Measurements from ENCODE around the gene TTLL5.

Gene TTLL5

GRCh38 chr14:75967866-75968265 is 306.8 kb downstream of the TTLL5 start:
- Histone ChIP-seq H3K27ac (no peak overlapping the region), H3K79me2 (ENCODE audit: insufficient read depth, low read depth) (no peaks in the 10 kb centered on the region), H3K36me3 (ENCODE audit: insufficient read depth) (no peaks in the 10 kb centered on the region), H3K4me2 (no peak overlapping the region), H3K4me1 (ENCODE audit: low read depth, poor library complexity, severe bottlenecking) (no peaks in the 10 kb centered on the region), H3K27me3 (ENCODE audit: insufficient read depth, low read depth) (no peaks in the 10 kb centered on the region), H4K20me1 (ENCODE audit: insufficient read depth) (no peaks in the 10 kb centered on the region), H2AFZ (ENCODE audit: low read depth) (no peak overlapping the region), H3K4me3 (IDR thresholded peaks at IDR 0.05; ENCODE audit: insufficient read depth, low read depth, low read length) (no peak overlapping the region), H3K9ac (no peak overlapping the region)
- no peak for TF ChIP-seq CTCF (conservative IDR thresholded peaks at IDR 0.05; ENCODE audit: low read depth, low read length)

GRCh38 chr14:75968456-75968855 is 307.4 kb downstream of the TTLL5 start:
- Histone ChIP-seq H3K27me3 (ENCODE audit: insufficient read depth, low read depth) (no peaks in the 10 kb centered on the region), H3K36me3 (ENCODE audit: insufficient read depth) (no peaks in the 10 kb centered on the region), H3K27ac (no peak overlapping the region), H2AFZ (ENCODE audit: low read depth) (no peak overlapping the region), H4K20me1 (ENCODE audit: insufficient read depth) (no peaks in the 10 kb centered on the region), H3K4me2 (no peak overlapping the region), H3K4me1 (ENCODE audit: low read depth, poor library complexity, severe bottlenecking) (no peaks in the 10 kb centered on the region), H3K4me3 (IDR thresholded peaks at IDR 0.05; ENCODE audit: insufficient read depth, low read depth, low read length) (no peak overlapping the region), H3K79me2 (ENCODE audit: insufficient read depth, low read depth) (no peaks in the 10 kb centered on the region), H3K9ac (no peak overlapping the region)
- TF ChIP-seq CTCF (conservative IDR thresholded peaks at IDR 0.05; ENCODE audit: low read depth, low read length) = no peak

GRCh38 chr14:75969126-75969525 is 308.1 kb downstream of the TTLL5 start:
- Histone ChIP-seq H3K27me3 (ENCODE audit: insufficient read depth, low read depth) (no peaks in the 10 kb centered on the region), H3K4me3 (IDR thresholded peaks at IDR 0.05; ENCODE audit: insufficient read depth, low read depth, low read length) (no peak overlapping the region), H3K79me2 (ENCODE audit: insufficient read depth, low read depth) (no peaks in the 10 kb centered on the region), H3K4me2 (no peak overlapping the region), H4K20me1 (ENCODE audit: insufficient read depth) (no peaks in the 10 kb centered on the region), H3K9ac (no peak overlapping the region), H3K27ac (no peak overlapping the region), H3K36me3 (ENCODE audit: insufficient read depth) (no peaks in the 10 kb centered on the region), H3K4me1 (ENCODE audit: low read depth, poor library complexity, severe bottlenecking) (no peaks in the 10 kb centered on the region), H2AFZ (ENCODE audit: low read depth) (no peak overlapping the region)
- no peak for TF ChIP-seq CTCF (conservative IDR thresholded peaks at IDR 0.05; ENCODE audit: low read depth, low read length)

- Histone ChIP-seq H3K36me3 (ENCODE audit: insufficient read depth) (no peaks in the 10 kb centered on the region), H3K27ac (no peak overlapping the region), H3K4me3 (IDR thresholded peaks at IDR 0.05; ENCODE audit: insufficient read depth, low read depth, low read length) (no peak overlapping the region), H3K9ac (no peak overlapping the region), H3K27me3 (ENCODE audit: insufficient read depth, low read depth) (no peaks in the 10 kb centered on the region), H4K20me1 (ENCODE audit: insufficient read depth) (no peaks in the 10 kb centered on the region), H3K79me2 (ENCODE audit: insufficient read depth, low read depth) (no peaks in the 10 kb centered on the region), H3K4me2 (no peak overlapping the region), H3K4me1 (ENCODE audit: low read depth, poor library complexity, severe bottlenecking) (no peaks in the 10 kb centered on the region), H2AFZ (ENCODE audit: low read depth) (no peak overlapping the region)
- TF ChIP-seq CTCF (conservative IDR thresholded peaks at IDR 0.05; ENCODE audit: low read depth, low read length) = no peak
These were observed 308.8 kb downstream of the TTLL5 start for GRCh38 chr14:75969891-75970290.

- no peak overlapping the region for H3K4me3 ChIP-seq (IDR thresholded peaks at IDR 0.05; ENCODE audit: insufficient read depth, low read depth, low read length)
- no peak overlapping the region for H2AFZ ChIP-seq (ENCODE audit: low read depth)
- H3K4me2 ChIP-seq = no peak overlapping the region
- H3K27me3 ChIP-seq (ENCODE audit: insufficient read depth, low read depth) = no peaks in the 10 kb centered on the region
- no peaks in the 10 kb centered on the region for H3K4me1 ChIP-seq (ENCODE audit: low read depth, poor library complexity, severe bottlenecking)
- TF ChIP-seq CTCF (conservative IDR thresholded peaks at IDR 0.05; ENCODE audit: low read depth, low read length) = no peak
- no peak overlapping the region for H3K27ac ChIP-seq
- no peaks in the 10 kb centered on the region for H4K20me1 ChIP-seq (ENCODE audit: insufficient read depth)
- H3K9ac ChIP-seq = no peak overlapping the region
- no peaks in the 10 kb centered on the region for H3K36me3 ChIP-seq (ENCODE audit: insufficient read depth)
- H3K79me2 ChIP-seq (ENCODE audit: insufficient read depth, low read depth) = no peaks in the 10 kb centered on the region
These were observed 309.9 kb downstream of the TTLL5 start for GRCh38 chr14:75970989-75971388.

Data from KMS-11 (cell line).